IMR-90 (cell line): Measurements from ENCODE around the gene PPM1H. TPM values are rescaled to one million over a fixed set of nuclear protein-coding genes. Genes with fewer than 3 reads are reported as not detected.
A peak's percentile ranks its signal among the peaks of the same experiment; 100 is the strongest.

Experiments
- ATAC-seq: fragments of 200-7000 bp; cut with Tn5 transposase; 2 replicates; pipeline ENCODE4 v1.9.1; 2020; ENCODE audit warnings: low read depth, mild to moderate bottlenecking, moderate library complexity
- BruUV-seq: library from RNA; stranded (reverse); fragments of 400-500 nt; replicated peaks from 2 replicates; lab custom pipeline; 2021; lab: Mats Ljungman, UMichigan
- CTCF ChIA-PET: fragments of 300-600 bp; formaldehyde crosslinking; extraction: SDS; loops from one replicate; lab custom pipeline; 2021; ENCODE audit warnings: antibody characterized with exemption; lab: Yijun Ruan, JAX
- POLR2A ChIA-PET: fragments of 300-600 bp; sonication (Branson Sonifier 250); formaldehyde crosslinking; loops from one replicate; lab custom pipeline; 2022; ENCODE audit warnings: antibody characterized with exemption; ENCODE audit not compliant: unreplicated experiment; lab: Charles Lee
- DNase-seq: peaks from one replicate; pipeline ENCODE4 v3.0.0; 2013
- H2AFZ ChIP-seq: replicated peaks from 2 replicates; pipeline ENCODE3; 2013; ENCODE audit warnings: low read length, mild to moderate bottlenecking; ENCODE audit not compliant: poor library complexity
- H2AK5ac ChIP-seq: 2 replicates; pipeline ENCODE4 v1.6.1; 2013; ENCODE audit warnings: low read depth, low read length, inconsistent platforms
- H2AK9ac ChIP-seq: replicated peaks from 2 replicates; pipeline ENCODE3; 2013; ENCODE audit warnings: mild to moderate bottlenecking, low read depth, low read length, moderate library complexity; ENCODE audit not compliant: poor library complexity
- H2BK120ac ChIP-seq: 2 replicates; pipeline ENCODE4 v1.6.1; 2013; ENCODE audit warnings: low read depth, low read length, inconsistent platforms
- H2BK15ac ChIP-seq: 3 replicates; pipeline ENCODE4 v1.6.1; 2013; ENCODE audit warnings: low read depth, low read length, inconsistent platforms
- H2BK20ac ChIP-seq: 2 replicates; pipeline ENCODE4 v1.6.1; 2013; ENCODE audit warnings: low read depth, mild to moderate bottlenecking, inconsistent platforms, low read length, moderate library complexity
- H2BK5ac ChIP-seq: 2 replicates; pipeline ENCODE4 v1.6.1; 2013; ENCODE audit warnings: mild to moderate bottlenecking, low read depth, low read length, inconsistent platforms; ENCODE audit not compliant: poor library complexity, severe bottlenecking
- H3K14ac ChIP-seq: replicated peaks from 2 replicates; pipeline ENCODE4 v1.6.1; 2013; ENCODE audit warnings: low read depth, low read length, inconsistent platforms
- H3K18ac ChIP-seq: 2 replicates; pipeline ENCODE4 v1.6.1; 2013; ENCODE audit warnings: low read depth, low read length, control low read depth
- H3K23ac ChIP-seq: 2 replicates; pipeline ENCODE4 v1.6.1; 2013; ENCODE audit warnings: low read depth, low read length, inconsistent platforms
- H3K27ac ChIP-seq: 2 replicates; pipeline ENCODE4 v1.5.1; 2013; ENCODE audit warnings: mild to moderate bottlenecking, control low read depth, low read length; ENCODE audit not compliant: insufficient read depth
- H3K27me3 ChIP-seq: 2 replicates; pipeline ENCODE4 v1.6.1; 2013; ENCODE audit warnings: low read length; ENCODE audit not compliant: control insufficient read depth, insufficient read depth
- H3K36me3 ChIP-seq: 2 replicates; pipeline ENCODE4 v1.6.1; 2013; ENCODE audit warnings: low read length, mixed read lengths; ENCODE audit not compliant: control insufficient read depth, insufficient read depth
- H3K4ac ChIP-seq: 2 replicates; pipeline ENCODE4 v1.6.1; 2013; ENCODE audit warnings: low read depth, low read length, inconsistent platforms
- H3K4me1 ChIP-seq: 2 replicates; pipeline ENCODE4 v1.6.1; 2013; ENCODE audit warnings: low read length, mixed read lengths; ENCODE audit not compliant: control insufficient read depth, insufficient read depth
- H3K4me2 ChIP-seq: 2 replicates; pipeline ENCODE4 v1.6.1; 2013; ENCODE audit warnings: low read depth, mild to moderate bottlenecking, control low read depth, low read length, moderate library complexity
- H3K4me3 ChIP-seq: 2 replicates; pipeline ENCODE4 v1.5.1; 2013; ENCODE audit warnings: low read depth, mild to moderate bottlenecking, control low read depth, low read length, moderate library complexity; ENCODE audit not compliant: insufficient read depth
- H3K56ac ChIP-seq: 2 replicates; pipeline ENCODE4 v1.6.1; 2013; ENCODE audit warnings: low read length, inconsistent platforms; ENCODE audit not compliant: insufficient read depth; ENCODE audit errors: extremely low read depth
- H3K79me1 ChIP-seq, 2 experiments: 2 replicates each; pipeline ENCODE4 v1.6.1; 2013; ENCODE audit warnings: low read length in 2 of 2, inconsistent platforms in 1 of 2, low read depth in 1 of 2
- H3K9ac ChIP-seq: 2 replicates; pipeline ENCODE4 v1.6.1; 2013; ENCODE audit warnings: low read depth, low read length, control low read depth
- H3K9me1 ChIP-seq: 2 replicates; pipeline ENCODE4 v1.6.1; 2013; ENCODE audit warnings: low read length, inconsistent platforms; ENCODE audit not compliant: insufficient read depth
- H3K9me3 ChIP-seq: 2 replicates; pipeline ENCODE4 v1.6.1; 2013; ENCODE audit warnings: low read length; ENCODE audit not compliant: control insufficient read depth, insufficient read depth
- H4K20me1 ChIP-seq: 2 replicates; pipeline ENCODE4 v1.6.1; 2013; ENCODE audit warnings: low read length, inconsistent platforms; ENCODE audit not compliant: insufficient read depth
- H4K5ac ChIP-seq: 2 replicates; pipeline ENCODE4 v1.6.1; 2013; ENCODE audit warnings: mild to moderate bottlenecking, low read depth, low read length, control low read depth
- H4K8ac ChIP-seq, 2 experiments: 2 replicates each; pipeline ENCODE4 v1.6.1; 2013; ENCODE audit warnings: low read depth in 2 of 2, low read length in 2 of 2, control low read depth in 1 of 2, inconsistent platforms in 1 of 2
- H4K91ac ChIP-seq: 2 replicates; pipeline ENCODE4 v1.6.1; 2013; ENCODE audit warnings: low read depth, low read length, inconsistent platforms; ENCODE audit not compliant: insufficient read depth
- BHLHE40 ChIP-seq: fragments of 150-350 bp; IDR thresholded peaks from 2 replicates; pipeline ENCODE4 v1.6.1; 2016; ENCODE audit warnings: mild to moderate bottlenecking, low read depth, low read length
- CEBPB ChIP-seq: IDR thresholded peaks from 2 replicates; pipeline ENCODE4 v1.6.1; 2012; ENCODE audit warnings: low read depth, low read length, improper control_type of control experiment
- CTCF ChIP-seq: conservative IDR thresholded peaks from 2 replicates; pipeline ENCODE4 v1.5.1; 2012; ENCODE audit warnings: mild to moderate bottlenecking, low read depth, low read length, improper control_type of control experiment
- FOS ChIP-seq: fragments of 150-350 bp; IDR thresholded peaks from 2 replicates; pipeline ENCODE4 v1.6.1; 2016; ENCODE audit warnings: low read depth, low read length
- MAFK ChIP-seq: IDR thresholded peaks from 2 replicates; pipeline ENCODE4 v1.6.1; 2012; ENCODE audit warnings: low read depth, low read length, improper control_type of control experiment
- MAZ ChIP-seq: IDR thresholded peaks from 2 replicates; pipeline ENCODE4 v1.6.1; 2012; ENCODE audit warnings: low read depth, mild to moderate bottlenecking, low read length, improper control_type of control experiment, moderate library complexity, borderline replicate concordance
- RAD21 ChIP-seq: IDR thresholded peaks from 2 replicates; pipeline ENCODE4 v1.6.1; 2012; ENCODE audit warnings: low read length, improper control_type of control experiment
- RCOR1 ChIP-seq: IDR thresholded peaks from 2 replicates; pipeline ENCODE4 v1.6.1; 2012; ENCODE audit warnings: mild to moderate bottlenecking, low read length, improper control_type of control experiment; ENCODE audit not compliant: insufficient replicate concordance
- RFX5 ChIP-seq: IDR thresholded peaks from 2 replicates; pipeline ENCODE4 v1.8.0; 2012; ENCODE audit warnings: low read depth, mild to moderate bottlenecking, low read length, moderate library complexity
- SMC3 ChIP-seq: fragments of 150-350 bp; IDR thresholded peaks from 2 replicates; pipeline ENCODE4 v1.6.1; 2016; ENCODE audit warnings: low read depth, mild to moderate bottlenecking, antibody characterized with exemption, low read length, moderate library complexity
- WGBS, 2 experiments: methylation state at CpG; one replicate each; pipeline versions ENCODE4 v1.1.5 to v1.1.7; 2013; ENCODE audit warnings: missing lambda C conversion rate in 2 of 2; ENCODE audit not compliant: insufficient read length in 1 of 2; ENCODE audit errors: extremely low coverage in 2 of 2; 5-methylcytosine and 5-hydroxymethylcytosine counted together
- dilution Hi-C: fragments of 300-500 bp; cut with HindIII; formaldehyde crosslinking; loops from one replicate; pipeline ENCODE4 v1.14.3; 2018; ENCODE audit warnings: low sequenced_read_pairs; ENCODE audit not compliant: unreplicated experiment
- in situ Hi-C: fragments of 300-500 bp; cut with MboI; formaldehyde crosslinking; loops from 3 replicates; pipeline ENCODE4 v1.14.3; 2019; ENCODE audit warnings: low sequenced_read_pairs, inconsistent platforms, mixed read lengths
- intact Hi-C: fragments of 100-400 bp; cut with micrococcal nuclease; formaldehyde crosslinking; loops from 2 replicates; pipeline ENCODE4 v1.10.0; 2022
- polyA plus RNA-seq, 3 experiments: library from polyadenylated mRNA; depleted of rRNA; stranded (reverse); fragments of >200 nt; gene quantifications; 2 replicates each; pipeline ENCODE4 v1.2.3, GENCODE V29; 2012; ENCODE audit warnings: low replicate concordance in 1 of 3
- total RNA-seq: library from RNA; depleted of rRNA; stranded (reverse); fragments of >200 nt; gene quantifications from 2 replicates; pipeline ENCODE4 v1.2.3, GENCODE V29; 2012

The PPM1H gene
- total and polyA plus RNA-seq, 2 of the 4 experiments (the other 2 are of a cell fraction) = 0.14 to 0.18 TPM

GRCh38 chr12:62718762-62719426 is 216.1 kb downstream of the PPM1H start:
- H3K27me3 ChIP-seq = no peaks in the 10 kb centered on the region
- H3K18ac ChIP-seq = no peak overlapping the region
- H2AK5ac ChIP-seq = 0 out of 2 replicates have a peak overlapping the region, but pooled peaks have one; percentile 4
- peaks cover 0 to 5% of the 10 kb centered on the region in 2 experiments; a peak in 1 of 4 replicates for H3K79me1 ChIP-seq
- H2AK9ac ChIP-seq = no peak overlapping the region
- 0 out of 2 replicates have a peak overlapping the region, but pooled peaks have one; percentile 7 for H3K14ac ChIP-seq
- ChIA-PET POLR2A (no interaction called here), CTCF (interaction anchor here (1.2 kb wide), 1 partner anchor 10 kb away, joined by 3 read pairs; no protein-coding TSS in a partner anchor)
- no peak overlapping the region for H2BK15ac ChIP-seq
- no peak overlapping the region for H3K56ac ChIP-seq
- peak overlapping the region; percentile 5; the same call in 1 of the 2 replicates for H2BK20ac ChIP-seq
- peaks cover 20% of the 10 kb centered on the region for H3K9me1 ChIP-seq
- dilution Hi-C loops (no loop called here), in situ Hi-C loops (no loop called here), intact Hi-C loops (no loop called here)
- H2AFZ ChIP-seq = no peak overlapping the region
- no CpG with 5 or more reads among the region's 2 CpGs for WGBS, 2 experiments
- no peak overlapping the region for H2BK5ac ChIP-seq
- H3K9me3 ChIP-seq = no peaks in the 10 kb centered on the region
- no peak overlapping the region for H2BK120ac ChIP-seq
- H3K23ac ChIP-seq = no peak overlapping the region
- TF ChIP-seq CEBPB (no peak), MAZ (no peak), RCOR1 (no peak), FOS (no peak), CTCF (no peak), RFX5 (no peak), MAFK (no peak), SMC3 (no peak), RAD21 (no peak), BHLHE40 (no peak)
- H3K36me3 ChIP-seq = no peaks in the 10 kb centered on the region
- H4K91ac ChIP-seq = no peak overlapping the region
- ATAC-seq (no peak), DNase-seq (no peak)
- no peak overlapping the region for H3K27ac ChIP-seq
- no peak overlapping the region for H4K8ac ChIP-seq
- H4K20me1 ChIP-seq = no peaks in the 10 kb centered on the region
- H4K5ac ChIP-seq = no peak overlapping the region
- no peak overlapping the region for H3K9ac ChIP-seq
- H3K4ac ChIP-seq = no peak overlapping the region
- BruUV-seq = no TSS peak
- H3K4me1 ChIP-seq = peaks cover 16% of the 10 kb centered on the region
- H3K4me2 ChIP-seq = no peak overlapping the region
- no peak overlapping the region for H3K4me3 ChIP-seq
